ENCODE data around the gene MROH2A.
A peak's percentile ranks its signal among the peaks of the same experiment; 100 is the strongest.

Gene MROH2A

GRCh38 chr2:233856184-233856583 lies 78.1 kb downstream of the MROH2A start:
- no peak for DNase-seq
- TF ChIP-seq CTCF (IDR thresholded peaks at IDR 0.05; ENCODE audit: low read depth, low read length): no peak

GRCh38 chr2:233857511-233858141 lies 79.5 kb downstream of the MROH2A start:
- H3K36me3 ChIP-seq: peaks cover 9% of the 10 kb centered on the region
- DNase-seq: peak; percentile 46
- peak; percentile 89 for TF ChIP-seq CTCF (IDR thresholded peaks at IDR 0.05; ENCODE audit: low read depth, low read length)
- no peak overlapping the region for H3K4me3 ChIP-seq (ENCODE audit: low read depth, low read length)
- no peaks in the 10 kb centered on the region for H3K27me3 ChIP-seq
- no peaks in the 10 kb centered on the region for H3K4me1 ChIP-seq
- H3K9me3 ChIP-seq: no peaks in the 10 kb centered on the region

More at GRCh38 chr2:233856184-233856583, 78.1 kb downstream of the MROH2A start:
- Histone ChIP-seq H3K9me3 (no peaks in the 10 kb centered on the region), H3K4me3 (ENCODE audit: low read depth, low read length) (no peak overlapping the region), H3K36me3 (peaks cover 21% of the 10 kb centered on the region), H3K4me1 (no peaks in the 10 kb centered on the region), H3K27me3 (no peaks in the 10 kb centered on the region)

GRCh38 chr2:233858331-233858730 lies 80.2 kb downstream of the MROH2A start:
- no peaks in the 10 kb centered on the region for H3K4me1 ChIP-seq
- H3K9me3 ChIP-seq: no peaks in the 10 kb centered on the region
- no peaks in the 10 kb centered on the region for H3K27me3 ChIP-seq

GRCh38 chr2:233862261-233862768 lies 84.2 kb downstream of the MROH2A start:
- Histone ChIP-seq H3K36me3 (peaks cover 12% of the 10 kb centered on the region), H3K4me1 (no peaks in the 10 kb centered on the region), H3K27me3 (no peaks in the 10 kb centered on the region), H3K9me3 (no peaks in the 10 kb centered on the region), H3K4me3 (ENCODE audit: low read depth, low read length) (no peak overlapping the region)
- no peak for DNase-seq
- TF ChIP-seq CTCF (IDR thresholded peaks at IDR 0.05; ENCODE audit: low read depth, low read length): no peak

More at GRCh38 chr2:233858331-233858730, 80.2 kb downstream of the MROH2A start:
- Histone ChIP-seq H3K4me3 (ENCODE audit: low read depth, low read length) (no peak overlapping the region), H3K36me3 (peaks cover 3% of the 10 kb centered on the region; the same call in 1 of the 2 replicates)
- TF ChIP-seq CTCF (IDR thresholded peaks at IDR 0.05; ENCODE audit: low read depth, low read length): no peak
- DNase-seq: no peak

DNA sequence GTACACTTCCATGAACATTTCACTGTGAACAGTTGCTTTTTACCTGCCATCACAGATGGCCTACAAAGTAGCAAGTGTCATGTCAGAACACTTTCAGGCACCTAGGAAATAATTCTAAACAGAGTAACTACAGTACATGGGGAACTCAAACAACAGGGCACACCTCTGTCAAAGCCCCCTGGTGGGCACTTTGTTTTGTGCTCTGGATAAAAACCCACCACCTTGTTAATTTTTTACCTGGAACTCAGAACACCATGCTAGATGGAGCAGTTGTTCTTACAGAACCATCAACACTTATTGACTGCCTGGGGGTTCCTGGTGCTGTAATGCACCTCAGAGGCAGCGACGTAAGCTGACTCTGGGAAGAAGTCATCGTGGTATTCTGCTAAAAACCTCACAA lies 87.7 kb downstream of the MROH2A start:
- peaks cover 12% of the 10 kb centered on the region for H3K36me3 ChIP-seq
- H3K4me1 ChIP-seq: no peaks in the 10 kb centered on the region
- H3K9me3 ChIP-seq: no peaks in the 10 kb centered on the region
- TF ChIP-seq CTCF (IDR thresholded peaks at IDR 0.05; ENCODE audit: low read depth, low read length): peak; percentile 61
- no peaks in the 10 kb centered on the region for H3K27me3 ChIP-seq
- peak; percentile 31 for DNase-seq
- no peak overlapping the region for H3K4me3 ChIP-seq (ENCODE audit: low read depth, low read length)

- no peak for TF ChIP-seq CTCF (IDR thresholded peaks at IDR 0.05; ENCODE audit: low read depth, low read length)
- DNase-seq: no peak
Measured at GRCh38 chr2:233866479-233866878, 88.3 kb downstream of the MROH2A start.

More at GRCh38 chr2:233866479-233866878, 88.3 kb downstream of the MROH2A start:
- Histone ChIP-seq H3K4me1 (no peaks in the 10 kb centered on the region), H3K27me3 (no peaks in the 10 kb centered on the region), H3K9me3 (no peaks in the 10 kb centered on the region), H3K4me3 (ENCODE audit: low read depth, low read length) (no peak overlapping the region), H3K36me3 (peaks cover 12% of the 10 kb centered on the region)

Measured in BE2C (cell line).